K562 (cell line): ENCODE data around the gene PUM1. TPM values are rescaled to one million over a fixed set of nuclear protein-coding genes. Genes with fewer than 3 reads are reported as not detected.

Source experiments
- BRCA1 ChIP-seq, 2 experiments: fragments of 450-650 bp in 1 of 2; sonication (generic) in 1 of 2; formaldehyde crosslinking in 1 of 2; IDR thresholded peaks; 2 replicates each; pipeline versions ENCODE4 v1.5.0 to v1.6.1; 2017 to 2020; ENCODE audit warnings: mild to moderate bottlenecking in 1 of 2, missing genetic modification reagents in 1 of 2
- CBX3 ChIP-seq, 2 experiments: IDR thresholded peaks; 1 replicate in 1 of 2; 2 replicates in 1 of 2; pipeline ENCODE4 v1.6.1; 2012; ENCODE audit warnings: inconsistent platforms in 2 of 2, low read length in 2 of 2, borderline replicate concordance in 1 of 2, control low read depth in 1 of 2
- CCAR2 ChIP-seq: fragments of 200-400 bp; formaldehyde crosslinking; IDR thresholded peaks from 2 replicates; pipeline ENCODE4 v1.6.1; 2017; ENCODE audit warnings: mild to moderate bottlenecking, low read depth, low read length
- FOXA3 ChIP-seq, 2 experiments: fragments of 450-650 bp in 1 of 2; sonication (generic) in 1 of 2; formaldehyde crosslinking; IDR thresholded peaks in 1 of 2; conservative IDR thresholded peaks in 1 of 2; 2 replicates each; pipeline versions ENCODE4 v1.4.0 to v1.8.0; 2020 to 2022; ENCODE audit warnings: mild to moderate bottlenecking in 2 of 2, missing genetic modification reagents in 1 of 2
- GTF2F1 ChIP-seq: IDR thresholded peaks from 2 replicates; pipeline ENCODE4 v1.6.1; 2011; ENCODE audit warnings: low read depth, low read length, improper control_type of control experiment
- IRF2 ChIP-seq: sonication (generic); formaldehyde crosslinking; IDR thresholded peaks from 2 replicates; pipeline ENCODE4 v1.8.1; 2022; ENCODE audit warnings: mild to moderate bottlenecking, missing genetic modification reagents
- MTF1 ChIP-seq: fragments of 250-450 bp; sonication (Bioruptor Pico); IDR thresholded peaks from 2 replicates; pipeline ENCODE4 v1.9.0; 2021; ENCODE audit warnings: moderate library complexity, mild to moderate bottlenecking, inconsistent platforms, borderline replicate concordance
- PML ChIP-seq: IDR thresholded peaks from 2 replicates; pipeline ENCODE4 v1.6.1; 2012; ENCODE audit warnings: low read length, inconsistent platforms
- POLR2B ChIP-seq: fragments of 450-650 bp; IDR thresholded peaks from 2 replicates; pipeline ENCODE4 v1.6.1; 2018; ENCODE audit warnings: low read depth; ENCODE audit not compliant: partially characterized antibody
- POLR2G ChIP-seq: fragments of 200-400 bp; formaldehyde crosslinking; IDR thresholded peaks from 2 replicates; pipeline ENCODE4 v1.6.1; 2017; ENCODE audit warnings: low read depth, mild to moderate bottlenecking, antibody characterized with exemption, low read length, moderate library complexity
- RBM22 ChIP-seq: fragments of 200-400 bp; formaldehyde crosslinking; IDR thresholded peaks from 2 replicates; pipeline ENCODE4 v1.6.1; 2018; ENCODE audit warnings: low read length, low read depth; ENCODE audit not compliant: poor library complexity, severe bottlenecking
- SREBF1 ChIP-seq: fragments of 150-350 bp; IDR thresholded peaks from 2 replicates; pipeline ENCODE4 v1.6.1; 2014; ENCODE audit warnings: antibody characterized with exemption, low read depth, low read length, borderline replicate concordance
- TAF7 ChIP-seq: fragments of 450-650 bp; IDR thresholded peaks from 2 replicates; pipeline ENCODE4 v1.6.1; 2016; ENCODE audit warnings: missing genetic modification characterization, missing compliant biosample characterization
- ZNF24 ChIP-seq: fragments of 450-650 bp; IDR thresholded peaks from 2 replicates; pipeline ENCODE4 v1.6.1; 2016
- ZNF695 ChIP-seq: fragments of 450-650 bp; formaldehyde crosslinking; IDR thresholded peaks from 2 replicates; pipeline ENCODE4 v1.4.0; 2020; ENCODE audit warnings: mild to moderate bottlenecking, moderate library complexity
- polyA plus RNA-seq, 8 experiments: library from polyadenylated mRNA; depleted of rRNA in 4 of 8; stranded (reverse) in 5 of 8; unstranded in 3 of 8; fragments of >200 nt; fragmentation: Nextera tagmentation in 2 of 8; fragmentation: Illumina TruSeq in 1 of 8; extraction: Ambion mirVana in 2 of 8; extraction: Trizol in 1 of 8; gene quantifications; 2 replicates each; pipeline versions ENCODE4 v1.2.1 to v1.2.3, GENCODE V29; 2011 to 2014; ENCODE audit warnings: inconsistent platforms in 1 of 8, missing spikeins in 1 of 8
- total RNA-seq, 7 experiments: library from RNA; depleted of rRNA in 6 of 7; stranded (reverse); fragments of >200 nt in 6 of 7; fragmentation: Illumina TruSeq in 2 of 7; extraction: Trizol in 2 of 7; gene quantifications; 2 replicates each; pipeline versions ENCODE4 v1.2.1 to v1.2.3, GENCODE V29; 2011 to 2021; ENCODE audit warnings: low replicate concordance in 1 of 7
- TF ChIP-seq, protein P1 (sequence below), 2 experiments: IDR thresholded peaks in 1 of 2; conservative IDR thresholded peaks in 1 of 2; 2 replicates each; pipeline ENCODE4 v1.6.1; 2016; ENCODE audit warnings: low read depth in 2 of 2, mild to moderate bottlenecking in 1 of 2, missing compliant biosample characterization in 1 of 2, missing genetic modification characterization in 1 of 2, moderate library complexity in 1 of 2
- TF ChIP-seq, protein P2 (sequence below): IDR thresholded peaks from 2 replicates; pipeline ENCODE4 v1.6.1; 2011; ENCODE audit not compliant: insufficient read length; ENCODE audit errors: extremely low read depth
- TF ChIP-seq, protein P3 (sequence below): fragments of 450-650 bp; formaldehyde crosslinking; IDR thresholded peaks from 2 replicates; pipeline ENCODE4 v1.4.0; 2022; ENCODE audit warnings: missing genetic modification characterization
- TF ChIP-seq, protein P4 (sequence below): sonication (generic); formaldehyde crosslinking; IDR thresholded peaks from 2 replicates; pipeline ENCODE4 v1.9.0; 2022; ENCODE audit warnings: mild to moderate bottlenecking, missing genetic modification reagents
- TF ChIP-seq, protein P5 (sequence below): fragments of 450-650 bp; IDR thresholded peaks from 2 replicates; pipeline ENCODE4 v1.6.1; 2017; ENCODE audit warnings: antibody characterized with exemption

Gene PUM1
- total and polyA plus RNA-seq, 9 of the 15 experiments (the other 6 are each of a cell fraction or from before 2014, with no cell fraction given), result 37.7 to 104 (median 55.7) TPM

DNA sequence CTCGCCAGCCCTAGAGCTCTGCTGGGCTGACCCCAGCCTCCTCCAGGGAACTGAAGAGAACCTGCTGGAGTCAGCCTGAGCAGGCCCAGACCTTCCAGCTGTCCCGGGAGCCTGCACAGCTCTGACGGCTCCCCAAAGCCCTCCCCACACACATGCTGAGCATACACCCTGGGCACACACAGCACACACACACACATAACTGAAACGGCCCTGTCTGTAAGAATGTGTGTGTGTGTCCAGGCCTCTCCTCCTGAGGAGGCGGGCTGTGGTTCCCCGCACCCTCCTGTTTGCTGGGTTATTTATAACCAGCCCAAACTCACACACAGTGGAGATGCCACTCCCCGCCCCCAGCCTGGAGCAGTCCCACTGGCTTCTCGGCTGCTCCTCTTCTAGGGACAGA is 177.1 kb downstream of the PUM1 start (continued):
- TF ChIP-seq, protein P1, sequence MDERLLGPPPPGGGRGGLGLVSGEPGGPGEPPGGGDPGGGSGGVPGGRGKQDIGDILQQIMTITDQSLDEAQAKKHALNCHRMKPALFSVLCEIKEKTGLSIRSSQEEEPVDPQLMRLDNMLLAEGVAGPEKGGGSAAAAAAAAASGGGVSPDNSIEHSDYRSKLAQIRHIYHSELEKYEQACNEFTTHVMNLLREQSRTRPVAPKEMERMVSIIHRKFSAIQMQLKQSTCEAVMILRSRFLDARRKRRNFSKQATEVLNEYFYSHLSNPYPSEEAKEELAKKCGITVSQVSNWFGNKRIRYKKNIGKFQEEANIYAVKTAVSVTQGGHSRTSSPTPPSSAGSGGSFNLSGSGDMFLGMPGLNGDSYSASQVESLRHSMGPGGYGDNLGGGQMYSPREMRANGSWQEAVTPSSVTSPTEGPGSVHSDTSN (CRISPR knock-in tag; IDR thresholded peaks at IDR 0.05; ENCODE audit: low read depth), result no peak
- TF ChIP-seq, protein P1 (tag; conservative IDR thresholded peaks at IDR 0.05; ENCODE audit: low read depth), result peak; percentile 47
- no peak for TF ChIP-seq GTF2F1
- no peak for TF ChIP-seq CCAR2
- TF ChIP-seq TAF7 (tag), result 0 out of 2 replicates have a peak, but pooled peaks have one; percentile 25
- TF ChIP-seq RBM22, result no peak
- TF ChIP-seq, protein P2, sequence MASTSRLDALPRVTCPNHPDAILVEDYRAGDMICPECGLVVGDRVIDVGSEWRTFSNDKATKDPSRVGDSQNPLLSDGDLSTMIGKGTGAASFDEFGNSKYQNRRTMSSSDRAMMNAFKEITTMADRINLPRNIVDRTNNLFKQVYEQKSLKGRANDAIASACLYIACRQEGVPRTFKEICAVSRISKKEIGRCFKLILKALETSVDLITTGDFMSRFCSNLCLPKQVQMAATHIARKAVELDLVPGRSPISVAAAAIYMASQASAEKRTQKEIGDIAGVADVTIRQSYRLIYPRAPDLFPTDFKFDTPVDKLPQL, result no peak
- TF ChIP-seq ZNF24, result 0 out of 2 replicates have a peak, but pooled peaks have one; percentile 18
- TF ChIP-seq ZNF695 (CRISPR knock-in tag), result no peak
- no peak for TF ChIP-seq IRF2 (CRISPR knock-in tag)
- TF ChIP-seq MTF1 (CRISPR knock-in tag), result no peak
- TF ChIP-seq SREBF1, result no peak
- peak; percentile 36 for TF ChIP-seq POLR2B
- TF ChIP-seq BRCA1 (IDR thresholded peaks at IDR 0.05), result no peak
- no peak for TF ChIP-seq BRCA1 (CRISPR knock-in tag; IDR thresholded peaks at IDR 0.05)
- TF ChIP-seq PML, result peak; percentile 11; the same call in 1 of the 2 replicates
- TF ChIP-seq POLR2G, result peak; percentile 78
- TF ChIP-seq, protein P3, sequence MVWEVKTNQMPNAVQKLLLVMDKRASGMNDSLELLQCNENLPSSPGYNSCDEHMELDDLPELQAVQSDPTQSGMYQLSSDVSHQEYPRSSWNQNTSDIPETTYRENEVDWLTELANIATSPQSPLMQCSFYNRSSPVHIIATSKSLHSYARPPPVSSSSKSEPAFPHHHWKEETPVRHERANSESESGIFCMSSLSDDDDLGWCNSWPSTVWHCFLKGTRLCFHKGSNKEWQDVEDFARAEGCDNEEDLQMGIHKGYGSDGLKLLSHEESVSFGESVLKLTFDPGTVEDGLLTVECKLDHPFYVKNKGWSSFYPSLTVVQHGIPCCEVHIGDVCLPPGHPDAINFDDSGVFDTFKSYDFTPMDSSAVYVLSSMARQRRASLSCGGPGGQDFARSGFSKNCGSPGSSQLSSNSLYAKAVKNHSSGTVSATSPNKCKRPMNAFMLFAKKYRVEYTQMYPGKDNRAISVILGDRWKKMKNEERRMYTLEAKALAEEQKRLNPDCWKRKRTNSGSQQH, result 0 out of 2 replicates have a peak, but pooled peaks have one; percentile 1
- TF ChIP-seq, protein P4, sequence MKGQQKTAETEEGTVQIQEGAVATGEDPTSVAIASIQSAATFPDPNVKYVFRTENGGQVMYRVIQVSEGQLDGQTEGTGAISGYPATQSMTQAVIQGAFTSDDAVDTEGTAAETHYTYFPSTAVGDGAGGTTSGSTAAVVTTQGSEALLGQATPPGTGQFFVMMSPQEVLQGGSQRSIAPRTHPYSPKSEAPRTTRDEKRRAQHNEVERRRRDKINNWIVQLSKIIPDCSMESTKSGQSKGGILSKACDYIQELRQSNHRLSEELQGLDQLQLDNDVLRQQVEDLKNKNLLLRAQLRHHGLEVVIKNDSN (CRISPR knock-in tag), result no peak
- TF ChIP-seq, protein P5, sequence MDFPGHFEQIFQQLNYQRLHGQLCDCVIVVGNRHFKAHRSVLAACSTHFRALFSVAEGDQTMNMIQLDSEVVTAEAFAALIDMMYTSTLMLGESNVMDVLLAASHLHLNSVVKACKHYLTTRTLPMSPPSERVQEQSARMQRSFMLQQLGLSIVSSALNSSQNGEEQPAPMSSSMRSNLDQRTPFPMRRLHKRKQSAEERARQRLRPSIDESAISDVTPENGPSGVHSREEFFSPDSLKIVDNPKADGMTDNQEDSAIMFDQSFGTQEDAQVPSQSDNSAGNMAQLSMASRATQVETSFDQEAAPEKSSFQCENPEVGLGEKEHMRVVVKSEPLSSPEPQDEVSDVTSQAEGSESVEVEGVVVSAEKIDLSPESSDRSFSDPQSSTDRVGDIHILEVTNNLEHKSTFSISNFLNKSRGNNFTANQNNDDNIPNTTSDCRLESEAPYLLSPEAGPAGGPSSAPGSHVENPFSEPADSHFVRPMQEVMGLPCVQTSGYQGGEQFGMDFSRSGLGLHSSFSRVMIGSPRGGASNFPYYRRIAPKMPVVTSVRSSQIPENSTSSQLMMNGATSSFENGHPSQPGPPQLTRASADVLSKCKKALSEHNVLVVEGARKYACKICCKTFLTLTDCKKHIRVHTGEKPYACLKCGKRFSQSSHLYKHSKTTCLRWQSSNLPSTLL, result no peak
- TF ChIP-seq FOXA3 (CRISPR knock-in tag; conservative IDR thresholded peaks at IDR 0.05 in 1 of 2, IDR thresholded peaks at IDR 0.05 in 1 of 2), result 0 out of 4 replicates have a peak, but pooled peaks of 1 of the 2 experiments have one; percentile 40
- no peak for TF ChIP-seq CBX3 (IDR thresholded peaks at IDR 0.05; ENCODE audit: borderline replicate concordance in 1 of 2, low read length in 2 of 2)
